Ovary (tissue), 3 donors: ENCODE measurements around the gene MAGI1.

ENCODE experiments used
- CTCF ChIP-seq, 3 donors: fragments of 450-650 bp in 2 of 3; fragments of 200-600 bp in 1 of 3; IDR thresholded peaks; one replicate each; pipeline versions ENCODE4 v1.5.1 to v1.8.0; 2016 to 2022; ENCODE audit warnings: antibody characterized with exemption in 3 of 3, mild to moderate bottlenecking in 1 of 3
- EP300 ChIP-seq: sonication (generic); formaldehyde crosslinking; IDR thresholded peaks from one replicate; pipeline ENCODE4 v1.6.1; 2017; ENCODE audit warnings: antibody characterized with exemption
- POLR2A ChIP-seq: fragments of 450-650 bp; IDR thresholded peaks from one replicate; pipeline ENCODE4 v1.6.1; 2017; ENCODE audit warnings: antibody characterized with exemption, mild to moderate bottlenecking, moderate library complexity
- donor health status: DM: no; HTN: no; CAD: no.

- TF ChIP-seq CTCF (IDR thresholded peaks at IDR 0.05), result no peak
- no peak for TF ChIP-seq POLR2A
- no peak for TF ChIP-seq EP300
Observed at GRCh38 chr3:65808407-65808806, 230.3 kb downstream of the MAGI1 start.
